MCF 10A (cell line): ENCODE results near the gene TRPV2. TPM values are rescaled to one million over a fixed set of nuclear protein-coding genes. Genes with fewer than 3 reads are reported as not detected.

Source experiments
- BruUV-seq: library from RNA; stranded (reverse); fragments of 400-500 nt; replicated peaks from 2 replicates; lab custom pipeline; 2021; lab: Mats Ljungman, UMichigan
- CTCF ChIA-PET: fragments of 300-600 bp; sonication (Branson Sonifier 250); formaldehyde crosslinking; extraction: SDS; loops from one replicate; lab custom pipeline; 2021; ENCODE audit warnings: antibody characterized with exemption, inconsistent platforms; lab: Yijun Ruan, JAX
- POLR2A ChIA-PET: fragments of 300-600, 350-650 bp; sonication (Branson Sonifier 250); formaldehyde crosslinking; extraction: SDS; loops from one replicate; lab custom pipeline; 2020; ENCODE audit warnings: antibody characterized with exemption, inconsistent platforms; lab: Yijun Ruan, JAX
- DNase-seq: peaks from one replicate; pipeline ENCODE4 v3.0.0-alpha.2; 2018; ENCODE audit not compliant: unreplicated experiment
- H3K27ac Mint-ChIP-seq: one replicate; pipeline ENCODE4 v1.8.0; 2022; ENCODE audit warnings: mild to moderate bottlenecking, low read depth, mixed read lengths; ENCODE audit not compliant: unreplicated experiment
- H3K27me3 Mint-ChIP-seq: one replicate; pipeline ENCODE4 v1.8.0; 2022; ENCODE audit warnings: mixed read lengths; ENCODE audit not compliant: insufficient read depth, unreplicated experiment
- H3K36me3 Mint-ChIP-seq: one replicate; pipeline ENCODE4 v1.8.0; 2022; ENCODE audit warnings: mild to moderate bottlenecking, moderate library complexity, mixed read lengths; ENCODE audit not compliant: insufficient read depth, unreplicated experiment
- H3K4me1 Mint-ChIP-seq: one replicate; pipeline ENCODE4 v1.8.0; 2022; ENCODE audit warnings: mixed read lengths; ENCODE audit not compliant: insufficient read depth, unreplicated experiment
- H3K4me3 Mint-ChIP-seq: one replicate; pipeline ENCODE4 v1.8.0; 2022; ENCODE audit warnings: mild to moderate bottlenecking, moderate library complexity, mixed read lengths; ENCODE audit not compliant: unreplicated experiment
- H3K9me3 Mint-ChIP-seq: one replicate; pipeline ENCODE4 v1.8.0; 2022; ENCODE audit warnings: mixed read lengths; ENCODE audit not compliant: unreplicated experiment
- intact Hi-C: fragments of 100-400 bp; cut with micrococcal nuclease; formaldehyde crosslinking; loops from 2 replicates; pipeline ENCODE4 v1.14.1; 2022
- total RNA-seq: library from RNA; stranded (reverse); gene quantifications from 2 replicates; pipeline ENCODE4 v1.2.3, GENCODE V29; 2022
- TF ChIP-seq, protein P1 (sequence below): fragments of 200-600 bp; IDR thresholded peaks from one replicate; pipeline ENCODE4 v1.8.0; 2022; ENCODE audit warnings: antibody characterized with exemption, mild to moderate bottlenecking; ENCODE audit not compliant: unreplicated experiment

The TRPV2 gene
- total RNA-seq, 1 experiment from 2014 or later, result not detected

DNA sequence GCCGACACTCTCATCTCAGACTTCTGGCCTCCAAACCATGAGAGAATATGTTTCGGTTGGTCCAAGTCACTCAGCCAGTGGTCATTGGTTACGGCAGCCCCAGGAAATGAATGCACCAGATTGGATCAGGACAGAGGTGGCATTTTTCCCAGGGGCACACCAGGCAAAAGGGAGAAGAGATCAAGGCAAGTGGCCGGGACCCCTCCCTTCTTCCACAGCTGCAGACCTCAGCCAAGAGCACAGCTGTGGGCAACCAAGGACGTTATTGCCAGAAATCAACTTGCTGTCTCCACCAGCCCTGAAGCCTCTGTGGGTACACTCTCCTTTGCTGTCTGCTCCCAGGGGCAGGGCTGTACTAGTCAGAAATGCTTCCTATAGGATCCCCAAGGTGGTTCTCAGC lies 55.9 kb downstream of the TRPV2 start:
- Mint-ChIP-seq H3K27me3 (peaks cover 65% of the 10 kb centered on the region), H3K9me3 (no peaks in the 10 kb centered on the region), H3K4me1 (no peaks in the 10 kb centered on the region), H3K36me3 (no peaks in the 10 kb centered on the region), H3K27ac (no peak overlapping the region), H3K4me3 (no peak overlapping the region)
- CTCF ChIA-PET, result interaction anchor here (0.8 to 3.5 kb wide), 4 partner anchors 13 to 50 kb away, joined by 3 to 19 read pairs (median 5); no protein-coding TSS in a partner anchor
- POLR2A ChIA-PET, result no interaction called here
- DNase-seq, result no peak
- TF ChIP-seq, protein P1, sequence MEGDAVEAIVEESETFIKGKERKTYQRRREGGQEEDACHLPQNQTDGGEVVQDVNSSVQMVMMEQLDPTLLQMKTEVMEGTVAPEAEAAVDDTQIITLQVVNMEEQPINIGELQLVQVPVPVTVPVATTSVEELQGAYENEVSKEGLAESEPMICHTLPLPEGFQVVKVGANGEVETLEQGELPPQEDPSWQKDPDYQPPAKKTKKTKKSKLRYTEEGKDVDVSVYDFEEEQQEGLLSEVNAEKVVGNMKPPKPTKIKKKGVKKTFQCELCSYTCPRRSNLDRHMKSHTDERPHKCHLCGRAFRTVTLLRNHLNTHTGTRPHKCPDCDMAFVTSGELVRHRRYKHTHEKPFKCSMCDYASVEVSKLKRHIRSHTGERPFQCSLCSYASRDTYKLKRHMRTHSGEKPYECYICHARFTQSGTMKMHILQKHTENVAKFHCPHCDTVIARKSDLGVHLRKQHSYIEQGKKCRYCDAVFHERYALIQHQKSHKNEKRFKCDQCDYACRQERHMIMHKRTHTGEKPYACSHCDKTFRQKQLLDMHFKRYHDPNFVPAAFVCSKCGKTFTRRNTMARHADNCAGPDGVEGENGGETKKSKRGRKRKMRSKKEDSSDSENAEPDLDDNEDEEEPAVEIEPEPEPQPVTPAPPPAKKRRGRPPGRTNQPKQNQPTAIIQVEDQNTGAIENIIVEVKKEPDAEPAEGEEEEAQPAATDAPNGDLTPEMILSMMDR, result no peak
- no TSS peak for BruUV-seq
- intact Hi-C loops, result no loop called here

DNA sequence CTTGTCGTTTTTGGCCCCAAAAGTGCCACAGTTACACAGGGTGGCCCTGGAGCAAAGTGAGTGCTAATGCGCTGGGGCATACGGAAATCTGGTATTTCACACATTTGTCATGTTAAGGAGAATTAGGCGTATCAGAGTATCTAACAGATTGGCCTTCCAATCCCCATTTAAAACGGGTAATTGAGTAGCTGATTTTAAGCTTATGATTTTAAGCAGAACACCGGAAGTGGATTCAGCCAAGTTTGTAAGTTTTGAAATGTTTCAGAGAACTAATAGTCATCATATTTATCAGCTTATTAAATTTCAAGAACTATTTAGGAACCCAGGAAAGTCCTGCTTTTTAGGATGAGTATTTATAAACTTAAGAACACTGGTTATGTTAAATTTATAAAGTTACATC lies 57.2 kb downstream of the TRPV2 start:
- Mint-ChIP-seq H3K9me3 (no peaks in the 10 kb centered on the region), H3K27ac (no peak overlapping the region), H3K36me3 (no peaks in the 10 kb centered on the region), H3K27me3 (peaks cover 61% of the 10 kb centered on the region), H3K4me1 (no peaks in the 10 kb centered on the region), H3K4me3 (no peak overlapping the region)
- no TSS peak for BruUV-seq
- DNase-seq, result no peak
- intact Hi-C loops, result no loop called here
- ChIA-PET POLR2A (interaction anchor here (0.6 kb wide), 1 partner anchor 28 kb away, joined by 4 read pairs; no protein-coding TSS in a partner anchor), CTCF (interaction anchor here (0.5 to 3.5 kb wide), 4 partner anchors 11 to 49 kb away, joined by 3 to 19 read pairs (median 4); no protein-coding TSS in a partner anchor)
- TF ChIP-seq, protein P1, result no peak

DNA sequence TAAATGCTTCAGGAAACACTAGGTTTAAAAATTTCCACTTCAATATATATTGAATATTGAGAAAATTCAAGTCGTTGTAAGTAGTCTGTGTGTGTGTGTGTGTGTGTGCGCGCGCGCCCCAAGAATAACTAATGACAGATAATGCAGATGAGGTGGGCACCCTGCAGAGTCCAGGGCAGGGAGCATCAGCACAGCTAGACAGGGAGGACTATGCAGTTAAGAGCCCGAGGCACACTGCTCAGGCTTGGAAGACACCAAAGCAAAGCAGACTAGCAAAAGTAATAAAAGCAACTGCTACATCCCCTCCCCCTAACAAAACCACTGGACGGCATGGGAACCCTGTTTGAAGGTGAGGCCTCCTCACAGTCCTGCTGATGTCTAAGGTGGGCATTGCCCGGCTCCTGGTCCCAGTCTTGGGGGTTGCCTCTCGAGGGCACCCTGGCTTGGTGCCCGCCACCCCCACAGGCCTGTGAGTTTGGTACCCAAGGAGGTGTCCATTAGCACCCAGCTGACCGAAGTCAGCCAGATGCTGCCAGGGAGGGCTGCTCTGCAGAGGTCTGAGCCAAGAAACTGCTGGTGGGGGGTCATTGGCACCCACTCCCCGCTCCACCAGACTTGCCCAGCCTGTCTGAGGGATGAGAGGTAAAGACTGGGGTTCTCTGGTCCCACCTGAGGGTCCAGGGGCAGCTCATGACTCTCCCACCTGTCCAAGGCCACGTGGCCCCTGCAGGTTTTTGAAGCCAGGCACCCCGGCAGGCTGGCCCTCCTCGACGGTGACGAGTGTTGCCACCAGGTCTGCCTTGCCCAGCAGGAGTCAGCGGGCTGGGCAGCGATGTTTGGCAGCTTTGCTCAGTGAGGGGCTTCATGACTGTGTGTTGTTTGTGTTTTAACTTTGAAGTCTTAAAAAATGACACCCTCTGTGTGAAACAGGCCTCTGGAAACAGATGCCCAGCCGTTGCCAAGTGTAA lies 58.0 kb downstream of the TRPV2 start:
- H3K27me3 Mint-ChIP-seq, result peaks cover 53% of the 10 kb centered on the region
- BruUV-seq, result no TSS peak
- ChIA-PET CTCF (interaction anchor here (0.5 to 3.8 kb wide), 6 partner anchors 11 to 48 kb away, joined by 3 to 19 read pairs (median 4); no protein-coding TSS in a partner anchor), POLR2A (interaction anchor here (0.6 kb wide), 1 partner anchor 28 kb away, joined by 4 read pairs; no protein-coding TSS in a partner anchor)
- TF ChIP-seq, protein P1, result no peak
- no peaks in the 10 kb centered on the region for H3K4me1 Mint-ChIP-seq
- no peaks in the 10 kb centered on the region for H3K9me3 Mint-ChIP-seq
- H3K27ac Mint-ChIP-seq, result no peak overlapping the region
- DNase-seq, result no peak
- no peaks in the 10 kb centered on the region for H3K36me3 Mint-ChIP-seq
- intact Hi-C loops, result no loop called here
- no peak overlapping the region for H3K4me3 Mint-ChIP-seq
